Small intestine (tissue), 7 donors: ENCODE data around the gene PARD3B. TPM values are rescaled to one million over a fixed set of nuclear protein-coding genes. Genes with fewer than 3 reads are reported as not detected.
A peak's percentile ranks its signal among the peaks of the same experiment; 100 is the strongest.

Experiments used
- DNase-seq, 2 donors: peaks; one replicate each; pipeline versions ENCODE4 v3.0.0 to v3.0.0-alpha.2; 2013
- FAIRE-seq: peaks from 2 replicates; lab custom pipeline; 2012; peaks lifted over from hg19 to GRCh38; lab: Jason Lieb, UNC
- H3K27ac ChIP-seq, 3 donors: one replicate each; pipeline ENCODE4 v1.5.1; 2013; ENCODE audit warnings: low read length in 2 of 3, mild to moderate bottlenecking in 2 of 3, control low read depth in 1 of 3, inconsistent platforms in 1 of 3, low read depth in 1 of 3, moderate library complexity in 1 of 3
- H3K27me3 ChIP-seq, 3 donors: one replicate each; pipeline ENCODE4 v1.6.1; 2013; ENCODE audit warnings: low read length in 3 of 3, inconsistent platforms in 1 of 3; ENCODE audit not compliant: control insufficient read depth in 3 of 3, insufficient read depth in 3 of 3
- H3K36me3 ChIP-seq, 3 donors: one replicate each; pipeline ENCODE4 v1.6.1; 2013; ENCODE audit warnings: low read length in 3 of 3, inconsistent platforms in 1 of 3, low read depth in 1 of 3, mild to moderate bottlenecking in 1 of 3, moderate library complexity in 1 of 3; ENCODE audit not compliant: control insufficient read depth in 3 of 3, insufficient read depth in 2 of 3
- H3K4me1 ChIP-seq, 3 donors: one replicate each; pipeline ENCODE4 v1.6.1; 2013; ENCODE audit warnings: low read length in 2 of 3, inconsistent platforms in 1 of 3, low read depth in 1 of 3, mild to moderate bottlenecking in 1 of 3, moderate library complexity in 1 of 3; ENCODE audit not compliant: control insufficient read depth in 3 of 3, insufficient read depth in 2 of 3
- H3K4me3 ChIP-seq, 3 donors: one replicate each; pipeline ENCODE4 v1.5.1; 2013; ENCODE audit warnings: low read length in 3 of 3, control low read depth in 1 of 3, inconsistent platforms in 1 of 3, low read depth in 1 of 3, mild to moderate bottlenecking in 1 of 3, moderate library complexity in 1 of 3
- H3K9me3 ChIP-seq, 2 donors: one replicate each; pipeline ENCODE4 v1.6.1; 2013; ENCODE audit warnings: low read depth in 1 of 2, low read length in 1 of 2; ENCODE audit not compliant: control insufficient read depth in 2 of 2, insufficient read depth in 1 of 2
- WGBS, 3 donors: extraction: QIAGEN DNeasy Blood & Tissue Kit; methylation state at CpG; one replicate each; pipeline ENCODE4 v1.1.7; 2013; 5-methylcytosine and 5-hydroxymethylcytosine counted together
- polyA plus RNA-seq, 4 donors: library from polyadenylated mRNA; stranded (reverse) in 3 of 4; unstranded in 1 of 4; fragments of 200-250 nt in 3 of 4; fragments of 120-200 nt in 1 of 4; gene quantifications; one replicate each; pipeline versions ENCODE4 v1.2.1 to v1.2.3, GENCODE V29; 2013
- donor health status: healthy with polysubstance abuse.
- donor health status: control.
- donor health status: control.
- donor health status: Bipolar disorder and iron deficiency.
- donor health status: healthy.

PARD3B gene
- polyA plus RNA-seq, 4 donors: 2.8 to 10.7 (median 3.6) TPM

GRCh38 chr2:205293559-205293958 is 748.3 kb downstream of the PARD3B start:
- no peak overlapping the region for H3K27ac ChIP-seq
- H3K9me3 ChIP-seq: peaks cover 1 to 8% of the 10 kb centered on the region in 2 donors
- H3K36me3 ChIP-seq: peaks cover 0 to 4% (median 0%) of the 10 kb centered on the region in 3 donors
- no peaks in the 10 kb centered on the region for H3K4me1 ChIP-seq
- FAIRE-seq (no peak), DNase-seq (no peak)
- H3K27me3 ChIP-seq: no peaks in the 10 kb centered on the region
- H3K4me3 ChIP-seq: no peak overlapping the region

GRCh38 chr2:205296959-205297358 is 751.7 kb downstream of the PARD3B start:
- WGBS, 3 donors: 96% methylated on average over 4 of the region's 4 CpGs
- Histone ChIP-seq H3K4me3 (no peak overlapping the region), H3K27ac (no peak overlapping the region), H3K4me1 (no peaks in the 10 kb centered on the region), H3K36me3 (peaks cover 0 to 1% (median 0%) of the 10 kb centered on the region in 3 donors), H3K27me3 (no peaks in the 10 kb centered on the region), H3K9me3 (peaks cover 0 to 4% of the 10 kb centered on the region in 2 donors)
- DNase-seq (no peak), FAIRE-seq (no peak)

GRCh38 chr2:205297368-205297767 is 752.1 kb downstream of the PARD3B start:
- Histone ChIP-seq H3K4me3 (no peak overlapping the region), H3K27ac (no peak overlapping the region), H3K27me3 (no peaks in the 10 kb centered on the region), H3K9me3 (peaks cover 0 to under 1% of the 10 kb centered on the region in 2 donors), H3K36me3 (peaks cover 0 to 2% (median 0%) of the 10 kb centered on the region in 3 donors), H3K4me1 (no peaks in the 10 kb centered on the region)
- FAIRE-seq (no peak), DNase-seq (no peak)

- H3K27me3 ChIP-seq: no peaks in the 10 kb centered on the region
- WGBS, 3 donors: 26 to 53% (median 50%) methylated on average over 4 of the region's 4 CpGs
- DNase-seq: no peak
- no peaks in the 10 kb centered on the region for H3K9me3 ChIP-seq
- peaks cover 0 to 5% (median 0%) of the 10 kb centered on the region in 3 donors for H3K36me3 ChIP-seq
- H3K4me1 ChIP-seq: no peaks in the 10 kb centered on the region
- FAIRE-seq: no peak
- no peak overlapping the region for H3K27ac ChIP-seq
- H3K4me3 ChIP-seq: no peak overlapping the region
Measured at GRCh38 chr2:205297846-205298245, 752.6 kb downstream of the PARD3B start.

- no peak overlapping the region for H3K4me3 ChIP-seq
- WGBS, 3 donors: 69 to 75% (median 74%) methylated on average over 5 of the region's 5 CpGs
- H3K27ac ChIP-seq: no peak overlapping the region
- H3K4me1 ChIP-seq: no peaks in the 10 kb centered on the region
- FAIRE-seq (no peak), DNase-seq (no peak)
- H3K27me3 ChIP-seq: no peaks in the 10 kb centered on the region
- H3K9me3 ChIP-seq: no peaks in the 10 kb centered on the region
- no peaks in the 10 kb centered on the region for H3K36me3 ChIP-seq
Measured at GRCh38 chr2:205311201-205311600, 765.9 kb downstream of the PARD3B start.

GRCh38 chr2:205321231-205321630 is 776.0 kb downstream of the PARD3B start:
- Histone ChIP-seq H3K4me3 (no peak overlapping the region), H3K27me3 (no peaks in the 10 kb centered on the region), H3K9me3 (peaks cover 0 to 4% of the 10 kb centered on the region in 2 donors), H3K4me1 (no peaks in the 10 kb centered on the region), H3K27ac (no peak overlapping the region), H3K36me3 (no peaks in the 10 kb centered on the region)
- WGBS, 3 donors: 91 to 94% (median 91%) methylated on average over 2 of the region's 2 CpGs
- no peak for FAIRE-seq
- no peak for DNase-seq

- Histone ChIP-seq H3K4me3 (no peak overlapping the region), H3K27me3 (no peaks in the 10 kb centered on the region), H3K9me3 (peaks cover 0 to 4% of the 10 kb centered on the region in 2 donors), H3K27ac (no peak overlapping the region), H3K4me1 (no peaks in the 10 kb centered on the region), H3K36me3 (no peaks in the 10 kb centered on the region)
- 84 to 95% (median 90%) methylated on average over 2 of the region's 2 CpGs for WGBS, 3 donors
- DNase-seq: peak in 1 of 2 donors; percentile 3
- FAIRE-seq: peak; percentile 41
Measured at GRCh38 chr2:205323929-205324328, 778.7 kb downstream of the PARD3B start.

GRCh38 chr2:205324355-205324754 is 779.1 kb downstream of the PARD3B start:
- DNase-seq (no peak), FAIRE-seq (no peak)
- H3K27me3 ChIP-seq: no peaks in the 10 kb centered on the region
- H3K27ac ChIP-seq: no peak overlapping the region
- no peaks in the 10 kb centered on the region for H3K4me1 ChIP-seq
- H3K9me3 ChIP-seq: peaks cover 0 to 4% of the 10 kb centered on the region in 2 donors
- H3K4me3 ChIP-seq: no peak overlapping the region
- H3K36me3 ChIP-seq: no peaks in the 10 kb centered on the region

GRCh38 chr2:205333351-205333750 is 788.1 kb downstream of the PARD3B start:
- WGBS, 3 donors: 75 to 93% (median 80%) methylated on average over 1 of the region's 1 CpG
- Histone ChIP-seq H3K9me3 (peaks cover 0 to 5% of the 10 kb centered on the region in 2 donors), H3K4me1 (no peaks in the 10 kb centered on the region), H3K27ac (no peak overlapping the region), H3K27me3 (no peaks in the 10 kb centered on the region), H3K36me3 (no peaks in the 10 kb centered on the region), H3K4me3 (no peak overlapping the region)
- FAIRE-seq (no peak), DNase-seq (no peak)
